ENCODE results near the gene PTBP3.
"Not testable (repeated sequence)": the region's sequence is repeated elsewhere in the genome, so short reads cannot be mapped to it uniquely, and the experiment has no call there.

The PTBP3 gene

DNA sequence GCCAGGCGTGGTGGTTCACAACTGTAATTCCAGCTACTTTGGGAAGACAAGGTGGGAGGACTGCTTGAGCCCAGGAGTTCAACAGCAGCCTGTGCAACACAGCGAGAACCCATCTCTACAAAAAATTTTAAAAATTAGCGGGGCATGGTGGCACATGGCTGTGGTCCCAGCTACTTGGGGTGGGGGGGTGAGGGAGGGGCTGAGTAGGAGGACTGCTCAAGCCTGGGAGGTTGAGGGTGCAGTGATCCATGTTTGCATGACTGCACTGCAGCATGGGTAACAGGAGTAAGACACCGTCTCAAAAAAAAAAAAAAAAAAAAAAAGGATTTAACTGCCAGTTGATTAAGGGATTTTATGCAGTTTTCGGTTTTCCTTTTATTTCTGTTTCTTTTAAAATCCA lies 65.0 kb downstream of the PTBP3 start:
- DNase-seq (ENCODE audit: low read depth) = no peak

DNA sequence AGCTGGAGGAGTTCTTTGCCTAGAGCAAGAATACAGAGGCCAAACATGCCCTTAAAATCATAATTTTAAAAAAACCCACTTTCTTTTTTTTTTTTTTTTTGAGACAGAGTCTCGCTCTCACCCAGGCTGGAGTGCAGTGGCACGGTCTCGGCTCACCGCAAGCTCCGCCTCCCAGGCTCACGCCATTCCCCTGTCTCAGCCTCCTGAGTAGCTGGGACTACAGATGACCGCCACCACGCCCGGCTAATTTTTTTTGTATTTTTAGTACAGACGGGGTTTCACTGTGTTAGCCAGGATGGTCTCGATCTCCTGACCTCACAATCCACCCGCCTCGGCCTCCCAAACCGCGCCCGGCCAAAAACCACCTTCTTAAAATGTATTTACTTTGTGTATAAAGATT lies 66.3 kb downstream of the PTBP3 start:
- not testable (repeated sequence) for DNase-seq (ENCODE audit: low read depth)

DNA sequence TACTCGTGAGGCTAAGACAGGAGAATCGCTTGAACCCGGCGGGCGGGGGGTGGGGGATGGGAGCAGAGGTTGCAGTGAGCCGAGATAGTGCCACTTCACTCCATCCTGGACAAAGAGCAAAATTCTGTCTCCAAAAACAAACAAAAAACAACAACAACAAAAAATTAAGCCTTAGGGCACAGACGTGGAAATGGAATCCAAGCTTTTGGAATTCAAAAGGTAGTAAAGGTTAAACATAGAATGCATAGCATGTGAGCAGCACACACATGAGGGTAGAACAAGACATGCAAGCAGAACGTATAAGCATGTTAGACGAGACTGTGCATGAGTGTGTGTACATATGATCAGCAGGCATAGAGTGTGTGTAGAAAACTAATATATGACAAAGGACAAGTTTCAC lies 68.0 kb downstream of the PTBP3 start:
- DNase-seq (ENCODE audit: low read depth) = no peak

DNA sequence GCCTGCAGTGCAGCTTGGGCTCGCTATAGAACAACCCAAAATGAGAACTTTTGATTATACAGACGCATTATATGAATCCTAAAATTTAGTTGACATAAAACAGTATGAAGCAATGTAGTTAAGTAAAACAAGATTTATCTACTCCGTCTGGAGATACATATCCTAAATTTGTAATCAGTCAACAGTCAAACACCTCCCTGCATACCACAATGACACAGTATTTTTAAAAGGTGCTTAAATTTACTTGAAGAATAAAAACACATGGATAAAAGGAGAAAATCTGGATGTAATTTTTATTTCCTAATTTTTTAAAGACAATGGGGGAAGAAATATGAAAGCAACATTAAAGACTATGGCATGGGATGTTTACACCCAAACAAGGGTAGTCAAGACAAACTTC lies 70.8 kb downstream of the PTBP3 start:
- no peak for DNase-seq (ENCODE audit: low read depth)

DNA sequence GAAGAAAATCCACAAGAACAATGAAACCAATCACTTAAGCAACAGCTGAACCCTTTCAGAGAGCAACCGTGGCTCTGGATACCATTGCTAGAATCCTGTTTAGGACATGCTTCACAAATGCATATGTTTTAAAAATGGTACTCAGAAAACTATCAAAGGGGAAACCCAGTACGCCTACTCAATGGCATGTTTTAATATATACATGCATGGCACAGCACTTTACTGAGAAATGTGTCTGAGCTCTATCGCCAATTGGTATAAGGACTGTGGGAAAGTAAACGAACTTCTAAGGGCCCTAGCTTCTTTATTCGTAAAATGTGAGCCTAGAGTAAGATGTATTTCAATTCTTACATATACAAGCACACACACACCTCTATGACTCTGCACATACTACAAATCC lies 72.3 kb downstream of the PTBP3 start:
- DNase-seq (ENCODE audit: low read depth) = no peak

DNA sequence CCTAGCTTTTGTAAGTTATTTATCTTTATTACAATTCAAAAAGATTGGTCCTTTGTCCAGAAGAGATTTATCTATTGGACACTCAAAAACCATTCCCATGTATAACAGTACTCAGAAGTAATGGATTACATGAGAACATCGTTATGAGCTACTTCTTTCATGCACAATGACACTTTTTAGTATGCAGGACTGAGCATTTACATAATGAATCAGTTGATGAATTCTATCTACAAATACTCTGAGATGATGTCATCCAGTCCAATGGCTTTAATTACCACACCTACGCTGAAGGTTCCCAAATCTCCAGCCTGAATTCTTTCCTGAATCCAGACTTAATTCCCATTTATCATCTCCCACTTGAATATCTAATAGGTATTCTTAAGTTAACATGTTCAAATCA lies 75.3 kb downstream of the PTBP3 start:
- no peak for DNase-seq (ENCODE audit: low read depth)

DNA sequence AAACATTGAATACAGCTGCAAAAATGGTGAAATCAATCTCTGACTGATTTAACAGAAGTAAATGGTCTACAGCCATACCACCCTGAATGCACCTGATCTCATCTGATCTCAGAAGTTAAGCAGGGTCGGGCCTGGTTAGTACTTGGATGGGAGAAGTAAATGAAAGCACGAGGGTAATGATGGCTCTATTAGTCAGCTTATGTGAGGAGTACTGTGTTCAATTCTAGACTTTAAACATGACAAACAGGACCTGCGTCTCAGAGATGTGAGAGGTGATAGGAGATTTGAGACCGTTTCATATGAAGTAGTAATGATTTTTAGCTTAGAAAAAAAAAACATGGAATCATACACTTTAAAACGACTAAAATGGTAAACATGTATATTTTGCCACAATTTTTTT lies 81.2 kb downstream of the PTBP3 start:
- DNase-seq (ENCODE audit: low read depth) = no peak

DNA sequence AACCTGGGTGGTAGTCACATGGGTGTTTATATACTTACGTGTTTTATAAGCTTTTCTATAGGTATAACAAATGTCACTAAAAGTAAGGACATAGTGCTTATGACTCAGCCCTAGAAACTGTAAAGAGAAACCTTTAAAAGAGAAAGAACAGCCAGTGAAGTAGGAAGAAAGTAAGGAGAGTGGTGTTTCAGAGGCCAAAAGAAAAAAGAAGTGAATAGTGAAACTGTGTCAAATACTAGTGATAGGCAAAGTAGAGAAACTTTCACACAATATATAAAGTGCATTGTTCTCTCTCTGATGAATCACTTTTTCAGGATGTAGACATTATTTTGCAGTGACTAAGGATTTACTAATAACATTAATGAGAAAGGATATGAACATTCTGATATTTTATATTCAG lies 84.1 kb downstream of the PTBP3 start:
- no peak for DNase-seq (ENCODE audit: low read depth)

DNA sequence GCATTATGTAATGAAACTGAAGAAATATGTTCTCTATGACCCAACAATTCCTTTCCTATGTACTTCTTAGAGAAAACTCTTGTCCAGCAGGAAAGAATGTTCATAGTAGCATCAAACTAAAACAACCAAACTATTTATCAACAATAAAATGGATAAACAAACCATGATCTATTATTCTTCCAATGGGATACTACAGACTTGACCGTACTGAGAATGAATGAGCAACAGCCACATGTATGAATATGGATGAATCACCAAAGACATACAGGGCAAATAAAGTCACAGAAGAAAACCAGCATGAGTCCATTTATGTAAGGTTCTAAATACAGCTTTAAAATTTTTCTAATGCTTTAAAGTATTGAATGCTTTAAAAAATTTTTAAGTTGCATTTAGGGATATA lies 84.7 kb downstream of the PTBP3 start:
- DNase-seq (ENCODE audit: low read depth) = no peak

DNA sequence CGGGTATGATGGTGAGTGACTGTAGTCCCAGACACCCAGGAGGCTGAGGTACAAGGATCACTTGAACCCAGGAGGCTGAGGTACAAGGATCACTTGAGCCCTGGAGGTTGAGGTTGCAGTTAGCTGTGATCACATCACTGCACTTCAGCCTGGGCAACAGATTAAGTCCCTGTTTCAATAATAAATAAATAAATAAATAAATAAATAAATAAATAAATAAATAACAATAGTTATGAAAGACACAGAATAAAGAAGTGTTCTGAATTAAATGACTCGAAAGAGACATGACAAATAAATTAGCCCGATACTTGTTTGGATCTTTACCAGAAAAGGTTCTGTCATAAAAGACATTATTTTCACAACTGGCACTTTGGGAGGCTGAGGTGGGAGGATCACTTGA lies 86.3 kb downstream of the PTBP3 start:
- no peak for DNase-seq (ENCODE audit: low read depth)

DNA sequence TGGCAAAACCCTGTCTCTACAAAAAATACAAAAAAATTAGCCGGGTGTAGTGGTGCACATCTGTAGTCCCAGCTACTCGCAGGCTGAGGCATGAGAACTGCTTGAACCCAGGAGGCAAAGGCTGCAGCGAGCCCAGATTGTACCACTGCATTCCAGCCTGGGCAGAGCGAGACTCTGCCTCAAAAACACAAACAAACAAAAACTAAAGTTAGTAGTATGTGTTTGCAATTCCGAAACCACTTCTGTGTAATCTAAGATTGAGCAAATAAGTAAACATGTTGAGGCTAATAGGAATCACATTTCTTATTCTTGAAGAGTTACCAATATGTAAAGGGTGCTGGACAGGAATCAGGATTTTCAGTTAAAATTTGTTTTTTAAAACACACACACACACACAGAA lies 88.3 kb downstream of the PTBP3 start:
- DNase-seq (ENCODE audit: low read depth) = no peak

DNA sequence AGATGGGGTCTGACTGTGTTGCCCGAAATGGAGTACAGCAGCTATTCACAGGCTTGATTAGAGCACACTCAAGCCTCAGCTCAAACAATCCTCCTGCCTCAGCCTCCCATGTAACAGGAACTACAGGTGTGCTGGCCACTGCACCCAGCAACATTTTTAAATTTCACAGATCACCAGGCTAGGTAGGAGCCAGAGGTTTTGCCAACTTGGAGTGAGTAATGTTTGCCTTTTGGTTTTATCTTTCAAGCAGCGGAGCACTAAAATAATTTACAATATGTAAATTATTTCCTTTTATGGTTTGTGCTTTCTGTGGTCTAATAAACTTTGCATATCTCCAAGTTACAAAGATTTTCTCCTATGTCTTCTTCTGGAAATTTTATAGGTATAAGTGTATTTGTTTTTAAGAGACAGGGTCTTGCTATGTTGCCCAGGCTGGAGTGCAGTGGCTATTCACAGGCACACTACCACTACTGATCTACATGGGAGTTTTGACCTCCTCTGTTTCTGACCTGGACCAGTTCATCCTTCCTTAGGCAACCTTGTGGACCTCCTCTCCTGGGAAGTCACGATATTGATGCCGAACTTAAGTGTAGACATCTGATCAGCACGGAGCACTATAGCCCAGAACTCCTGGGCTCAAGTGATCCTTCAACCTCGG lies 91.1 kb downstream of the PTBP3 start:
- no peak for DNase-seq (ENCODE audit: low read depth)

DNA sequence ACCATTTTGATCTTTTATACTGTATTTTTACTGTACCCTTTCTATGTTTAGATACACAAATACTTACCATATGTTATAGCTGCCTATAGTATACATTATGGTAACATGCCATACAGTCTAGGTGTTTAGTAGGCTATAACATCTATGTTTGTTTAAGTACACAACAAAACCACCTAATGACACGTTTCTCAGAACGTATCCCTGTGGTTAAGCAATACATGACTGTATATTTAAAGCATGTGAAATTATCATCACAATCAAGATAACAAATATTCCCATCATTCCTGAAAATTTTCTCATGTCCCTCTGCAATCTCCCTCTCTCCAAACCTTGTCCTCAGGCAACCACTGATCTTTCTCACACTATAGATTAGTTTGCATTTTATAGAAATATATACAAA lies 91.9 kb downstream of the PTBP3 start:
- no peak for DNase-seq (ENCODE audit: low read depth)

DNA sequence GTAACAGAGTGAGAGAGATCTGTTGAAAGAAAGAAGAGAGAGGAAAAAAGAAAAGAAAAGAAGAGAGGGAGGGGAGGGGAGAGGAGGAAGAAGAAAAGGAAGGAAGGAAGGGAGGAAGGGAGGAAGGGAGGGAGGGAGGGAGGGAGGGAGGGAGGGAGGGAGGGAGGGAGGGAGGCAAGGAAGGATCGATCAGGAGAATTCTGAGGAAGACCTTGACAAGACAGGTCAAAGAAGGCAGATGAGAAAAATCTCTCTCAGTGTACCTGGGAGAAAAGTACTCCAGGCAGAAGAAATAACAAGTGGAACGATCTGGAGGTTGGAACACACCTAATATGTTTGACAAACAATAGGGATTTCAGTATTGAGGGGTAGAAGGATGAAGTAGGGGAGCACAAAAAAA lies 93.7 kb downstream of the PTBP3 start:
- DNase-seq (ENCODE audit: low read depth) = no peak

DNA sequence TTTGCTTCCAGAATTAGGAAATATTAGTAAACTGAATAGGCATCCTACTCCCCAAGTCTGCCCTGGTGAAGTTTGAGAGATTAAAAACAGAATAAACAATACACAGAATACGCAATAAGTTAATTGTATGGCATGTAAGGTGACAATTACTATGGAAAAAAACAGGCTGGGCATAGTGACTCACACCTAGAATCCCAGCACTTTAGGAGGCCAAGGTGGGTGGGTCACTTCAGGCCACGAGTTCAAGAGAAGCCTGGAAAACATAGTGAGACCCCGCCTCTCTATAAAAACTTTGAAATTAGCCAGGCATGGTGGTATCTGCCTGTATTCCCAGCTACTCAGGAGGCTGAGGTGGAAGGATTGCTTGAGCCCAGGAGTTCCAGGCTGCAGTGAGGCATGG lies 94.1 kb downstream of the PTBP3 start:
- no peak for DNase-seq (ENCODE audit: low read depth)

DNA sequence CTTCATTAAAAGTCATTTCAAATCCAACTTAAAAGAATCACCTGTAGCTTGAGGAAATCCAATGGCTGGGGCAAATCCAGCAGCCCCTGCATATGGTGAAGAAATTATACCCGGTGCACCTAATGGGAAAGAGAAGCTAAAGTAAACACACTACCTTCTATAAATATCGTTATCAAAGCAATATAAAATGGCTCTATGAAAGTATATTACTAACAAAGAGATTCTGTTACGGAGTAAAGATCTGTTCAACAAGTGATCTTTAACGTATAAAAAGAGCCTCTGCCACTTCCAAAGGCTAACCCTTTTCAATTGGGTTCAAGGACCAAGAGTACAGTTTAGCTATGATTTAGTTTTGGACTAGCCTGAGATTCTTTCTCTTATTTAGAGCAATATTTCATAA lies 98.6 kb downstream of the PTBP3 start:
- no peak for DNase-seq (ENCODE audit: low read depth)

DNA sequence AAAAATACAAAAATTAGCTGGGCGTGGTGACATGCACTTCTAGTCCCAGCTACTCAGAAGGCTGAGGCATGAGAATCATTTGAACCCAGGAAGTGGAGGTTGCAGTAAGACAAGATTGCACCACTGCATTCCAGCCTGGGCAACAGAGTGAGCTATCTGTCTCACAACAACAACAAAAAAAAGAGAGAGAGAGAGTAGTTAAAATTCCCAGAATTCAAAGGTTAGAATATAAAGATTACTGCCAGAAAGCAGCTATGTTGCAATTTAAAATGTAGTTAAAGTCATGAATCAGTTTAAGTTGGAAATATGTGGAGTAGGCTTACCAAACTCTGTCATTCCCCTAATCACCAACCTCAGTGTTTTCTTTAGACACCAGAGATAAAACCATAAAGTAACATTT lies 99.7 kb downstream of the PTBP3 start:
- no peak for DNase-seq (ENCODE audit: low read depth)

DNA sequence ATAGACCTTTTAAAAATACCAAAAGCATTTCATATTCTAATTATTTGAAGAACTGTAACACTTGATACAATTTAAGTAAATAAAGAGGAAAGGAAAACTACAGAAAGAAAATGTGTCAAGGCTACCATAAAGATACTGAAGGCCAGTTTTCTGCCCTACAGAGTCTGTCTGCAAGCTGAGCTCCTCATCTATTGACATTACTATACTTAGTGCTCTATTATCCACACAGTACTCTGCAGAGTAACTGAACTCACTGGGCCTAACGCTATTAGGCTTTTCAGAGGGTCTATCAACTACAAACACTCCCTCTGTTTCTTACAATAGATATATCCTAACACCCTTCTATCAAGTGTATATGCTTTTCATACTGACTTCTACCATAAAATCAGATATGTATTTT lies 101.2 kb downstream of the PTBP3 start:
- no peak for DNase-seq (ENCODE audit: low read depth)

DNA sequence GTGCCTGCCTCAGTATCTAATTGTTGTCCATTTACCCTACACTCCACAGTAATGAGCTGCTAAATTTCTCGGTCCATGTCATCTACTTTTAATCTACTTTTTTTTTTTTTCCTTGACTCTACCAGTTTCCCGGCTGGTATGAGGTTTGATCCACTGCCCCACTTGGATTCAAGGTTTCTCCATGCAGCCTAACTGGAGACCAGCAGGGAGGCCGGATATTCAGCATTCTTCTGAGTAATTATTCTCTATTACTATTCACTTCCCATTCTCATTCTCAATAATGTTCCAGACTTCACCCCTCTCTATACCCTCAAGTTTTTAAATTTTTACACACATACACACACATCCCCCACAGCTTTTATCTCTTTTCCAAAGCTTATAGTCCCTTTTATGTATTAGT lies 107.3 kb downstream of the PTBP3 start:
- DNase-seq (ENCODE audit: low read depth) = no peak

DNA sequence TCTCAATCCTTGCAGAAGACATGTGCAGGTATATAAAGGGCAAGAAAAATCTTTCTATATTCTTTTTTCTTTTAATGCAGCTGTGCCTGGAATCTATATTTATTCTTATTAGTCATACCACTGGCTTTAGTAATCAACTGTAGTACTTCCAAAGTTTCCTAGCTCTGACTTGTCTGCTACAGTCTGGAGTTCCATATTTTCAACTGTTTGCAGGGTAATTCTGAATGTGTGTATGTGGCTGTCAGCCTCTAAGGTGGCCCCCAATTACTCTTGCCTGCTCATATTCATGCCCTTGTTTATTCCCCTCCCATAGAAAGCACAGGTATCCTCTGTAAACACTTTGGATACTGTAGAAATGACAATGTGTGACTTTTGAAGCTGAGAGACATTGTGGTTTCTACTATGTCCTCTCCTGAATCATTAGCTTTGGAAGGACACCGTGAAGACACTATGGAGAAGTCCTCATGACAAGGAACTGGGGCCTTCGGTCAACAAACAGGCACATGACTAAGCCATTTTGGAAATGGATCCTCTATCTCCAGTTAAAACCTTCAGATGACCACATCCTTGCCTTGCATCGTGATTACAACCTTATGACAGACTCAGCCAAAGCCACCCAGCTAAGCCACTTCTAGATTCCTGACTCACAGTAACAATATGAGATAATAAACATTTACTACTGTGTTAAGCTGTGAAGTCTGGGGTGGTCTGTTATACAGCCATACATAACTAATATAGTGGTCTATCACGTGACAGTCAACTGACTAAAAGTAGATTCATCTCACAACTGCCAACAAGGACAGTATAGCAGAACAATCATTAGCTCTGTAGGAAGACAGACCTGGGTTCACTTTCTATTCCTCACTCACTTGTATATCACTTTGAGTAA lies 108.8 kb downstream of the PTBP3 start:
- no peak for DNase-seq (ENCODE audit: low read depth)

DNA sequence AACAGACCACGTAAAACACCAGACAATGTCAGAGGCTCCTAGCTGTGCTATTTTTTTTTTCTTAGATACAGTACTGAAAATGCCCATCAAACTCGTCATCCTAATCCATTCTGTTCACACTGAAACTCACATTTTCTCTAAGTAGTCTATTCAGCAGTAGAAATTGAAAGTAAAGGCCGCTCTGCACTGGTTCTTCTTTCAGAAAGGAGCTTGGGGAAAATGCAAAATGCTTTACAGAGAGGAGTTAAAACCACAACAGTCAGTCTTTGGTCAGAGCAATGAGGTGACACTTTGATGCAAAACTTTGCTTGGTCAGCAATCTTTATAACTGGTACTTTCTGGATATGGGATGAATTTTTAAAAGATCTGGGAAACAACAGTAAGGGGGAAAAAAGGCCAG lies 114.5 kb downstream of the PTBP3 start:
- DNase-seq (ENCODE audit: low read depth) = no peak

DNA sequence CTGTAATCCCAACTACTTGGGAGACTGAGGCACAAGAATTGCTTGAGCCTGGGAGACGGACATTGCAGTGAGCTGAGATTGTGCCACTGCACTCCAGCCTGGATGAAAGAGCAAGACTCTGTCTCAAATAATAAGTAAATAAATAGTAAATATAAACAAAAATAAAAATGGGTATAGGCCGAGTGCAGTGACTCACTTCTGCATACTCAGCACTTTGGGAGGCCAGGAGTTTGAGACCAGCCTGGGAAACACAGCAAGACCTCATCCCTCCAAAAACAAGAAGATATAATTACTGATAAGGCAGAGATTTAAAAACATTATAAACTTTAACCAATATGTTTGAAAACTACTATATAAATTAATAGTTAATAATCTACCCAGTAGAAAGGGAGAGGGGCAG lies 120.5 kb downstream of the PTBP3 start:
- DNase-seq (ENCODE audit: low read depth) = no peak

DNA sequence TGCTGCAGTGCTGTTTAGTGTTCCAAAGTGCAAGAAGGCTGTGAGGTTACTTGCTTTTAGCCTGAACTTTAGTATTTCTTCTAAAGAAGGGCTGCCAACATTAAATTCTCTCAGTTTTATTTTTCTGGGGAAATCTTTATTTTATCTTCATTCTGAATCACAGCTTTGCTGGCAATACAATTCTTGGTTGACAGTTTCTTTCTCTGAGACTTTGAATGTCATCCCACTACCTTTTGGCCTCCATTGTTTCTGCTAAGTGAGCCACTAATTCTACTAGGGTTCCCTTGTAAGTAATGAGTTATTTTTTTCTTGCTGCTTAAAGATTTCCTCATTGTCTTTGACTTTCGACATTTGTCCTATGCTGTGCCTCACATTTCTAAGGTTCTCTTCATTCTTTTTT lies 126.0 kb downstream of the PTBP3 start:
- no peak for DNase-seq (ENCODE audit: low read depth)

DNA sequence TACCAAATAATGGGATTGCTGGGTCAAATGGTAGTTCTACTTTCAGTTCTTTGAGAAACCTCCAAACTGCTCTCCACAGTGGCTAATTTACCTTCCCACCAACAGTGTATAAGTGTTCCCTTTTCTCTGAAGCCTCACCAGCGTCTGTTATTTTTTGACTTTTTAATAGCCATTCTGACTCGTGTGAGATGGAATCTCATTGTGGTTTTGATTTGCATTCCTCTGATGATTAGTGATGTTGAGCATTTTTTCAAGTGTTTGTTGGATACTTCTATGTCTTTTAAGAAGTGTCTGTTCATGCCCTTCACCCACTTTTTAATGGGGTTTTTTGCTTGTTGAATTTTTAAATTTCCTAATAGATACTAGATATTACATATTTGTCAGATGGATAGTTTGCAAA lies 129.9 kb downstream of the PTBP3 start:
- no peak for DNase-seq (ENCODE audit: low read depth)

All from T-helper 22 cell (primary cell).